CD4-positive, alpha-beta T cell (primary cell): Measurements from ENCODE around the gene TLK2. TPM values are rescaled to one million over a fixed set of nuclear protein-coding genes. Genes with fewer than 3 reads are reported as not detected.

ENCODE experiments used
- ATAC-seq: fragments of 200-7000 bp; cut with Tn5 transposase; one replicate; pipeline ENCODE4 v1.10.0; 2022; ENCODE audit warnings: mild to moderate bottlenecking; ENCODE audit not compliant: poor library complexity
- CTCF ChIA-PET: fragments of 350-600 bp; sonication (Branson Sonifier 250); formaldehyde crosslinking; loops from one replicate; lab custom pipeline; 2021; ENCODE audit warnings: antibody characterized with exemption, inconsistent platforms; lab: Charles Lee
- POLR2A ChIA-PET: fragments of 350-600 bp; sonication (Branson Sonifier 250); formaldehyde crosslinking; loops from one replicate; lab custom pipeline; 2021; ENCODE audit warnings: antibody characterized with exemption, inconsistent platforms; lab: Charles Lee
- DNase-seq, 14 experiments: peaks; one replicate each; pipeline ENCODE4 v3.0.0-alpha.2; 2013 to 2020; ENCODE audit warnings: mixed read lengths in 2 of 14
- H3K27ac ChIP-seq, 2 donors: one replicate each; pipeline versions ENCODE4 v1.5.1 to v1.7.0; 2013; ENCODE audit warnings: low read length in 2 of 2, low read depth in 1 of 2, mild to moderate bottlenecking in 1 of 2
- H3K27me3 ChIP-seq, 2 experiments: 1 replicate in 1 of 2; 2 replicates in 1 of 2; pipeline versions ENCODE4 v1.6.1 to v1.7.0; 2013; ENCODE audit warnings: low read length in 2 of 2, control low read depth in 1 of 2, mild to moderate bottlenecking in 1 of 2, moderate library complexity in 1 of 2; ENCODE audit not compliant: insufficient read depth in 2 of 2, control insufficient read depth in 1 of 2
- H3K36me3 ChIP-seq: one replicate; pipeline ENCODE4 v1.6.1; 2013; ENCODE audit warnings: low read length, control low read depth; ENCODE audit not compliant: insufficient read depth
- H3K4me1 ChIP-seq: one replicate; pipeline ENCODE4 v1.6.1; 2013; ENCODE audit warnings: low read length, control low read depth; ENCODE audit not compliant: insufficient read depth
- H3K4me3 ChIP-seq: one replicate; pipeline ENCODE4 v1.5.1; 2013; ENCODE audit warnings: mild to moderate bottlenecking, low read length, moderate library complexity
- H3K9me3 ChIP-seq, 2 experiments: 1 replicate in 1 of 2; 2 replicates in 1 of 2; pipeline versions ENCODE4 v1.6.1 to v1.7.0; 2013; ENCODE audit warnings: low read length in 2 of 2, mild to moderate bottlenecking in 2 of 2, control low read depth in 1 of 2, moderate library complexity in 1 of 2; ENCODE audit not compliant: control insufficient read depth in 1 of 2, insufficient read depth in 1 of 2
- H3K27ac Mint-ChIP-seq: one replicate; pipeline ENCODE4 v1.8.0; 2020; ENCODE audit warnings: mixed read lengths
- H3K27me3 Mint-ChIP-seq: one replicate; pipeline ENCODE4 v1.8.0; 2021; ENCODE audit warnings: mixed read lengths
- H3K36me3 Mint-ChIP-seq: one replicate; pipeline ENCODE4 v1.8.0; 2021; ENCODE audit warnings: low read depth, mixed read lengths
- H3K4me1 Mint-ChIP-seq: one replicate; pipeline ENCODE4 v1.8.0; 2021; ENCODE audit warnings: low read depth, mixed read lengths
- H3K4me3 Mint-ChIP-seq: one replicate; pipeline ENCODE4 v1.8.0; 2020; ENCODE audit warnings: mild to moderate bottlenecking, mixed read lengths
- H3K9me3 Mint-ChIP-seq: one replicate; pipeline ENCODE4 v1.8.0; 2020; ENCODE audit warnings: mixed read lengths
- intact Hi-C, 2 experiments: fragments of 100-400 bp; cut with DNase I in 1 of 2; cut with micrococcal nuclease in 1 of 2; formaldehyde crosslinking; loops; one replicate each; pipeline versions ENCODE4 v1.15.1 to v1.9.0; 2023 to 2025; cut with DNase I, micrococcal nuclease
- total RNA-seq, 174 experiments: library from RNA in 2 of 174; stranded (reverse) in 2 of 174; gene quantifications; one replicate each; pipeline ENCODE4 v1.2.3 and lab custom pipeline; 2021 to 2026
- TF ChIP-seq, protein P1 (sequence below): fragments of 200-600 bp; IDR thresholded peaks from one replicate; pipeline ENCODE4 v1.8.0; 2022; ENCODE audit warnings: antibody characterized with exemption, mild to moderate bottlenecking

TLK2 gene
- total RNA-seq, 2 experiments from 2014 or later: 85.3 to 86.5 TPM

DNA sequence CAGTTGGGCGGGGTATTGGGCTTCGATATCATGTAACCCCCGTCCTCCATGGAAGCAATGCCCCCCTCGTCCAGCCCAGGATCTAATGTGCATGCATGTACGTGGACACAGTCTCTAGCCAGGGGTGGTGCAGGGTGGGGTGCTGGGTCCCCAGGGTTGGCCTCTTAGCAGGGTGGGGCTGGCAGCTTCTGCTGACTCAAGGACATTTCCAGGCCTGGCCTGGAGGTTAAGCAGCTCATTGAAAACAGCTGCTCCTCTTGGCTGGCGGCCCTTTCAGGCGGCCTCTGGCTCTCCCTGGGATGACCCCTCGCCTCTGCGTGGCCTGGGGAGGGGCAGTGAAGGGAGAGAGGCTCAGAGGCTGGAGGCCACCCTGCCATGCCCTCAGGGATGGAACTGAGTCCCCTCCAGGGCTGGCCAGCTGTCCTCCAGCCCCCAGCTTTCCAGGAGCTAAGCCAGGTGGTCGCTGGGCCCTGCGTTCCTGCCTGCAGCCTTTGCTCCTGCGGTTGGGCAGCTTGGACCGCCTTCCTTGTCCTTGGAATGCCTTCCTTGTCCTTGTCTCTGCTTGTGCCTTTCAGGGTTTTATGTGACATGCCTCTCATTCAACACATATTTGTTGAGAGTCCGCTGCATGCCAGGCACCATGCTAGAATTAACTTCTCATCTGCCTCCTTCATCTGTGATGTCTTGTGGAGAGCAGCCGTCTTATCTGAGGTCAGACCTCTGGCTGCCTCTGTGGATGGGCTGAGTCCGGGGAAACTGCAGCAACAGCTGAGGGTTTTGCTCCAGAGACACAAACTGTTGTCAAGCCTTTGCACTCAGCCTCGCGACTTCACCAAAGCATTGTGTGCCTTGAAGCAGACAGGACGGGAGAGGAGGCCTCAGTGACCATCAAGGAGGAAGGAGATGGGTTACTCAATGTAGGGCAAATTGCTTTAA is 175.5 kb downstream of the TLK2 start:
- Histone ChIP-seq H3K4me1 (peaks cover 21% of the 10 kb centered on the region), H3K27ac (no peak overlapping the region), H3K36me3 (no peaks in the 10 kb centered on the region), H3K9me3 (no peaks in the 10 kb centered on the region), H3K27me3 (no peaks in the 10 kb centered on the region), H3K4me3 (peak overlapping the region; percentile 73)
- no peaks in the 10 kb centered on the region for H3K27me3 Mint-ChIP-seq
- ChIA-PET CTCF (no interaction called here), POLR2A (interaction anchor here (0.6 kb wide), 1 partner anchor 733 kb away, joined by 3 read pairs; no protein-coding TSS in a partner anchor)
- no peaks in the 10 kb centered on the region for H3K36me3 Mint-ChIP-seq
- peaks cover 20% of the 10 kb centered on the region for H3K4me1 Mint-ChIP-seq
- peak overlapping the region; percentile 69 for H3K4me3 Mint-ChIP-seq
- no peaks in the 10 kb centered on the region for H3K9me3 Mint-ChIP-seq
- intact Hi-C loops: no loop called here
- H3K27ac Mint-ChIP-seq: peak overlapping the region; percentile 8
- TF ChIP-seq, protein P1, sequence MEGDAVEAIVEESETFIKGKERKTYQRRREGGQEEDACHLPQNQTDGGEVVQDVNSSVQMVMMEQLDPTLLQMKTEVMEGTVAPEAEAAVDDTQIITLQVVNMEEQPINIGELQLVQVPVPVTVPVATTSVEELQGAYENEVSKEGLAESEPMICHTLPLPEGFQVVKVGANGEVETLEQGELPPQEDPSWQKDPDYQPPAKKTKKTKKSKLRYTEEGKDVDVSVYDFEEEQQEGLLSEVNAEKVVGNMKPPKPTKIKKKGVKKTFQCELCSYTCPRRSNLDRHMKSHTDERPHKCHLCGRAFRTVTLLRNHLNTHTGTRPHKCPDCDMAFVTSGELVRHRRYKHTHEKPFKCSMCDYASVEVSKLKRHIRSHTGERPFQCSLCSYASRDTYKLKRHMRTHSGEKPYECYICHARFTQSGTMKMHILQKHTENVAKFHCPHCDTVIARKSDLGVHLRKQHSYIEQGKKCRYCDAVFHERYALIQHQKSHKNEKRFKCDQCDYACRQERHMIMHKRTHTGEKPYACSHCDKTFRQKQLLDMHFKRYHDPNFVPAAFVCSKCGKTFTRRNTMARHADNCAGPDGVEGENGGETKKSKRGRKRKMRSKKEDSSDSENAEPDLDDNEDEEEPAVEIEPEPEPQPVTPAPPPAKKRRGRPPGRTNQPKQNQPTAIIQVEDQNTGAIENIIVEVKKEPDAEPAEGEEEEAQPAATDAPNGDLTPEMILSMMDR: no peak
- no peak for DNase-seq
- ATAC-seq: no peak

DNA sequence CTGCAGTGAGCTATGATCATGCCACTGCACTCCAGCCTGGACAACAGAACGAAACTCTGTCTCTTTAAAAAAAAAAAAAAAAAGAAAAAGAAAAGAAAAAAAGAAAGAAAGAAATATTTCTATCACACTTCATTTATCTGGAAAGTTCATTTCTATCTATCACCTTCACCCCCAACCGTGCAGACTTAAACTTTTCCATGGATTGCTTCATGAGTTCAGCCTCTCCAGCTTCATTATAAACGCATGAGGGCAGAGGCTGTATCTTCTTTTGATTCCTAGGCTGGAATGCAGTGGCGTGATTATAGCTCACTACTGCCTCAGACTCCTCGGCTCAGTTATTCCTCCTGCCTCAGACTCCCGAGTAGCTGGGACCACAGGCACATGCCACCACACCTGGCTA is 177.0 kb downstream of the TLK2 start:
- no peaks in the 10 kb centered on the region for H3K36me3 Mint-ChIP-seq
- TF ChIP-seq, protein P1: no peak
- H3K27me3 Mint-ChIP-seq: no peaks in the 10 kb centered on the region
- peaks cover 21% of the 10 kb centered on the region for H3K4me1 ChIP-seq
- no peak for DNase-seq
- no peak overlapping the region for H3K27ac Mint-ChIP-seq
- ATAC-seq: no peak
- intact Hi-C loops: no loop called here
- no peaks in the 10 kb centered on the region for H3K9me3 Mint-ChIP-seq
- H3K9me3 ChIP-seq: peaks cover 0 to 6% of the 10 kb centered on the region in 2 experiments
- no peak overlapping the region for H3K27ac ChIP-seq
- H3K4me1 Mint-ChIP-seq: peaks cover 20% of the 10 kb centered on the region
- ChIA-PET CTCF (interaction anchor here (0.6 kb wide), 1 partner anchor 332 kb away, joined by 3 read pairs; no protein-coding TSS in a partner anchor), POLR2A (no interaction called here)
- H3K4me3 ChIP-seq: no peak overlapping the region
- H3K27me3 ChIP-seq: no peaks in the 10 kb centered on the region
- H3K4me3 Mint-ChIP-seq: no peak overlapping the region
- H3K36me3 ChIP-seq: no peaks in the 10 kb centered on the region

- Mint-ChIP-seq H3K27me3 (no peaks in the 10 kb centered on the region), H3K36me3 (no peaks in the 10 kb centered on the region), H3K27ac (no peak overlapping the region), H3K4me3 (no peak overlapping the region), H3K9me3 (peaks cover 4% of the 10 kb centered on the region), H3K4me1 (peaks cover 20% of the 10 kb centered on the region)
- POLR2A ChIA-PET: no interaction called here
- TF ChIP-seq, protein P1: no peak
- no peak overlapping the region for H3K27ac ChIP-seq
- ATAC-seq (no peak), DNase-seq (no peak)
- H3K4me1 ChIP-seq: peaks cover 21% of the 10 kb centered on the region
- no peaks in the 10 kb centered on the region for H3K27me3 ChIP-seq
- H3K9me3 ChIP-seq: peaks cover 0 to 10% of the 10 kb centered on the region in 2 experiments
- H3K4me3 ChIP-seq: no peak overlapping the region
- intact Hi-C loops: no loop called here
- CTCF ChIA-PET: no interaction called here
- no peaks in the 10 kb centered on the region for H3K36me3 ChIP-seq
These were observed 177.8 kb downstream of the TLK2 start for GRCh38 chr17:62656446-62656845.
